Fibroblast of lung (primary cell): ENCODE results near the gene PSG1.
"Not testable (repeated sequence)": the region's sequence is repeated elsewhere in the genome, so short reads cannot be mapped to it uniquely, and the experiment has no call there.

Experiments
- EZH2 ChIP-seq: IDR thresholded peaks from 2 replicates; pipeline ENCODE4 v1.5.1; 2012; ENCODE audit warnings: low read length, control low read depth, mild to moderate bottlenecking; ENCODE audit errors: missing control alignments
- TF ChIP-seq, protein P1 (sequence below), 2 donors: IDR thresholded peaks in 1 of 2; conservative IDR thresholded peaks in 1 of 2; 1 replicate in 1 of 2; 2 replicates in 1 of 2; pipeline ENCODE4 v1.5.1; 2011 to 2012; ENCODE audit warnings: low read length in 2 of 2, control low read depth in 1 of 2, inconsistent platforms in 1 of 2, low read depth in 1 of 2, mild to moderate bottlenecking in 1 of 2

DNA sequence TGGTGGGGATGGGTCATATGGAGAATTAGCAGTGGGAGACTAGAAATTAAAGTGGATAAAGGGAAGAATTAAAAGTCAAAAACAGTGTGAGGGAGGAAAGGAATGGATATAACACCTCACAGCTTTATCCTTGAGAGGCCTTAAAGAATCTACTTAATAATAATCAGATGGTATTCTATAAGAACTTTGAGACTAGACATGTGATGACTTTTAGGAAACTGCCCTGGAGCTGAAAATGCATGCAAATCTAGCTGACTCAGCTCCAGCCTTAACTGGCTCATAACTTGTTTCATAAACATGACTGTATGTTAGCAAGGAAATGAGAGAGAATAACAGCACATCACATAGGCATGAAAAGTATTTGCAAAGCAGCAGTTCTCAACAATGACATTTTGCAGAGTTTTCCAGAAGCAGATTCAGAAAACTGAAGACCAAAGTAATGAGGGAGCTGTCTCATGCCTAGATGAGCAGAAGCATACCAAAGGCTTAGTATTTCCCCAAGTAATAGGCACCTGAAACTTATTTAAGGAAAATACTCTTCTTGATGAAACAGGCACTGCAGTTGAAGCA lies 8.4 kb upstream of the PSG1 start:
- TF ChIP-seq, protein P1, sequence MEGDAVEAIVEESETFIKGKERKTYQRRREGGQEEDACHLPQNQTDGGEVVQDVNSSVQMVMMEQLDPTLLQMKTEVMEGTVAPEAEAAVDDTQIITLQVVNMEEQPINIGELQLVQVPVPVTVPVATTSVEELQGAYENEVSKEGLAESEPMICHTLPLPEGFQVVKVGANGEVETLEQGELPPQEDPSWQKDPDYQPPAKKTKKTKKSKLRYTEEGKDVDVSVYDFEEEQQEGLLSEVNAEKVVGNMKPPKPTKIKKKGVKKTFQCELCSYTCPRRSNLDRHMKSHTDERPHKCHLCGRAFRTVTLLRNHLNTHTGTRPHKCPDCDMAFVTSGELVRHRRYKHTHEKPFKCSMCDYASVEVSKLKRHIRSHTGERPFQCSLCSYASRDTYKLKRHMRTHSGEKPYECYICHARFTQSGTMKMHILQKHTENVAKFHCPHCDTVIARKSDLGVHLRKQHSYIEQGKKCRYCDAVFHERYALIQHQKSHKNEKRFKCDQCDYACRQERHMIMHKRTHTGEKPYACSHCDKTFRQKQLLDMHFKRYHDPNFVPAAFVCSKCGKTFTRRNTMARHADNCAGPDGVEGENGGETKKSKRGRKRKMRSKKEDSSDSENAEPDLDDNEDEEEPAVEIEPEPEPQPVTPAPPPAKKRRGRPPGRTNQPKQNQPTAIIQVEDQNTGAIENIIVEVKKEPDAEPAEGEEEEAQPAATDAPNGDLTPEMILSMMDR (conservative IDR thresholded peaks at IDR 0.05 in 1 of 2, IDR thresholded peaks at IDR 0.05 in 1 of 2; ENCODE audit: low read depth in 1 of 2, low read length in 2 of 2) = not testable (repeated sequence)
- TF ChIP-seq EZH2 = not testable (repeated sequence)
